ENCODE measurements around the gene CRYBG1.

- TF ChIP-seq REST (IDR thresholded peaks at IDR 0.05; ENCODE audit: insufficient replicate concordance, low read depth) (no peak), CTCF (IDR thresholded peaks at IDR 0.05; ENCODE audit: insufficient read depth, low read length) (no peak), POLR2AphosphoS5 (IDR thresholded peaks at IDR 0.05; ENCODE audit: low read depth) (no peak)
Observed at GRCh38 chr6:106502559-106502958, 142.0 kb downstream of the CRYBG1 start.
